ENCODE measurements around the gene GAREM1. TPM values are rescaled to one million over a fixed set of nuclear protein-coding genes. Genes with fewer than 3 reads are reported as not detected.
"Not testable (repeated sequence)": the region's sequence is repeated elsewhere in the genome, so short reads cannot be mapped to it uniquely, and the experiment has no call there.

GAREM1 gene
- total RNA-seq, 1 experiment from 2014 or later, result 1.8 TPM

- Histone ChIP-seq H3K79me2 (ENCODE audit: low read length) (no peaks in the 10 kb centered on the region), H4K20me1 (ENCODE audit: low read length) (no peaks in the 10 kb centered on the region), H3K9ac (ENCODE audit: low read length) (no peak overlapping the region), H3K27me3 (ENCODE audit: low read length) (no peaks in the 10 kb centered on the region), H2AFZ (ENCODE audit: low read length) (no peak overlapping the region), H3K4me2 (ENCODE audit: low read length) (no peak overlapping the region), H3K36me3 (ENCODE audit: low read depth, low read length) (no peaks in the 10 kb centered on the region), H3K27ac (ENCODE audit: low read length) (no peak overlapping the region), H3K9me2 (replicated peaks; ENCODE audit: low read length) (no peaks in the 10 kb centered on the region), H3F3A (ENCODE audit: low read length, unreplicated experiment) (no peaks in the 10 kb centered on the region), H3K4me3 (ENCODE audit: low read length) (no peak overlapping the region), H3K9me3 (ENCODE audit: low read length) (no peaks in the 10 kb centered on the region), H3K4me1 (ENCODE audit: insufficient read depth, low read length) (no peaks in the 10 kb centered on the region)
- ChIA-PET POLR2A (ENCODE audit: unreplicated experiment) (interaction anchor here (0.6 kb wide), 1 partner anchor 98 kb away, joined by 4 read pairs; no protein-coding TSS in a partner anchor), CTCF (no interaction called here)
- intact Hi-C loops (cut with micrococcal nuclease), result no loop called here
- BruUV-seq (replicated peaks), result no TSS peak
- ATAC-seq, result no peak
- TF ChIP-seq EZH2 (IDR thresholded peaks at IDR 0.05; ENCODE audit: low read length, unreplicated experiment) (no peak), EZH2phosphoT487 (IDR thresholded peaks at IDR 0.05; ENCODE audit: borderline replicate concordance, low read length) (no peak), CTCF (conservative IDR thresholded peaks at IDR 0.05; ENCODE audit: low read depth, low read length) (no peak)
- no peak for DNase-seq
These were observed 38.4 kb upstream of the GAREM1 start for GRCh38 chr18:32509111-32509510.

- TF ChIP-seq EZH2phosphoT487 (IDR thresholded peaks at IDR 0.05; ENCODE audit: borderline replicate concordance, low read length), result no peak
- TF ChIP-seq CTCF (conservative IDR thresholded peaks at IDR 0.05; ENCODE audit: low read depth, low read length), result no peak
- no peak for TF ChIP-seq EZH2 (IDR thresholded peaks at IDR 0.05; ENCODE audit: low read length, unreplicated experiment)
- H3K4me1 ChIP-seq (ENCODE audit: insufficient read depth, low read length), result no peaks in the 10 kb centered on the region
- ChIA-PET CTCF (no interaction called here), POLR2A (ENCODE audit: unreplicated experiment) (no interaction called here)
- no peak overlapping the region for H3K27ac ChIP-seq (ENCODE audit: low read length)
- intact Hi-C loops (cut with micrococcal nuclease), result no loop called here
- no peaks in the 10 kb centered on the region for H3K27me3 ChIP-seq (ENCODE audit: low read length)
- no peaks in the 10 kb centered on the region for H4K20me1 ChIP-seq (ENCODE audit: low read length)
- no peaks in the 10 kb centered on the region for H3K9me2 ChIP-seq (replicated peaks; ENCODE audit: low read length)
- no peaks in the 10 kb centered on the region for H3K9me3 ChIP-seq (ENCODE audit: low read length)
- H3F3A ChIP-seq (ENCODE audit: low read length, unreplicated experiment), result no peaks in the 10 kb centered on the region
- H3K79me2 ChIP-seq (ENCODE audit: low read length), result no peaks in the 10 kb centered on the region
- BruUV-seq (replicated peaks), result no TSS peak
- H3K4me2 ChIP-seq (ENCODE audit: low read length), result no peak overlapping the region
- DNase-seq (no peak), ATAC-seq (no peak)
- H3K36me3 ChIP-seq (ENCODE audit: low read depth, low read length), result no peaks in the 10 kb centered on the region
- no peak overlapping the region for H3K9ac ChIP-seq (ENCODE audit: low read length)
- no peak overlapping the region for H3K4me3 ChIP-seq (ENCODE audit: low read length)
- no peak overlapping the region for H2AFZ ChIP-seq (ENCODE audit: low read length)
These were observed 36.4 kb upstream of the GAREM1 start for GRCh38 chr18:32507093-32507492.

- POLR2A ChIA-PET (ENCODE audit: unreplicated experiment), result no interaction called here
These were observed 31.3 kb upstream of the GAREM1 start for GRCh38 chr18:32502014-32502413.

GRCh38 chr18:32501242-32501641 is 30.6 kb upstream of the GAREM1 start:
- H3K27ac ChIP-seq (ENCODE audit: low read length); CTCF ChIA-PET; H3F3A ChIP-seq (ENCODE audit: low read length, unreplicated experiment); H3K9me2 ChIP-seq (replicated peaks; ENCODE audit: low read length); H3K4me1 ChIP-seq (ENCODE audit: insufficient read depth, low read length); intact Hi-C loops (cut with micrococcal nuclease); H4K20me1 ChIP-seq (ENCODE audit: low read length); H3K79me2 ChIP-seq (ENCODE audit: low read length); BruUV-seq (replicated peaks); H3K27me3 ChIP-seq (ENCODE audit: low read length); H3K9me3 ChIP-seq (ENCODE audit: low read length); DNase-seq; ATAC-seq; H3K9ac ChIP-seq (ENCODE audit: low read length); H3K36me3 ChIP-seq (ENCODE audit: low read depth, low read length); H3K4me3 ChIP-seq (ENCODE audit: low read length); H2AFZ ChIP-seq (ENCODE audit: low read length); POLR2A ChIA-PET (ENCODE audit: unreplicated experiment); H3K4me2 ChIP-seq (ENCODE audit: low read length): not testable (repeated sequence)

More at GRCh38 chr18:32502014-32502413, 31.3 kb upstream of the GAREM1 start:
- CTCF ChIA-PET, result no interaction called here
- Histone ChIP-seq H3K4me1 (ENCODE audit: insufficient read depth, low read length) (no peaks in the 10 kb centered on the region), H3K27ac (ENCODE audit: low read length) (no peak overlapping the region), H3K4me3 (ENCODE audit: low read length) (no peak overlapping the region), H3K9me2 (replicated peaks; ENCODE audit: low read length) (no peaks in the 10 kb centered on the region), H3F3A (ENCODE audit: low read length, unreplicated experiment) (no peaks in the 10 kb centered on the region), H3K79me2 (ENCODE audit: low read length) (no peaks in the 10 kb centered on the region), H4K20me1 (ENCODE audit: low read length) (no peaks in the 10 kb centered on the region), H3K9ac (ENCODE audit: low read length) (no peak overlapping the region), H3K9me3 (ENCODE audit: low read length) (no peaks in the 10 kb centered on the region), H3K36me3 (ENCODE audit: low read depth, low read length) (no peaks in the 10 kb centered on the region), H2AFZ (ENCODE audit: low read length) (no peak overlapping the region), H3K4me2 (ENCODE audit: low read length) (no peak overlapping the region), H3K27me3 (ENCODE audit: low read length) (no peaks in the 10 kb centered on the region)
- no peak for ATAC-seq
- intact Hi-C loops (cut with micrococcal nuclease), result no loop called here
- no TSS peak for BruUV-seq (replicated peaks)
- TF ChIP-seq CTCF (conservative IDR thresholded peaks at IDR 0.05; ENCODE audit: low read depth, low read length) (no peak), EZH2 (IDR thresholded peaks at IDR 0.05; ENCODE audit: low read length, unreplicated experiment) (no peak), EZH2phosphoT487 (IDR thresholded peaks at IDR 0.05; ENCODE audit: borderline replicate concordance, low read length) (no peak)
- DNase-seq, result no peak
